ENCODE results near the gene PARG.
A peak's percentile ranks its signal among the peaks of the same experiment; 100 is the strongest.
"Not testable (repeated sequence)": the region's sequence is repeated elsewhere in the genome, so short reads cannot be mapped to it uniquely, and the experiment has no call there.

Gene PARG

GRCh38 chr10:49972094-49972493 is 30.3 kb upstream of the PARG start:
- H4K91ac ChIP-seq (ENCODE audit: low read length); H4K8ac ChIP-seq (ENCODE audit: low read length); H2BK5ac ChIP-seq (ENCODE audit: low read depth, low read length, poor library complexity, severe bottlenecking); H2AFZ ChIP-seq (ENCODE audit: low read depth, low read length); H3K14ac ChIP-seq (ENCODE audit: low read length in 2 of 2); H3K36me3 ChIP-seq (ENCODE audit: control insufficient read depth in 1 of 2, insufficient read depth in 2 of 2, low read depth in 1 of 2, low read length in 2 of 2); H3K79me1 ChIP-seq (replicated peaks; ENCODE audit: low read length, poor library complexity, severe bottlenecking); H3K4me3 ChIP-seq (ENCODE audit: insufficient read depth in 1 of 2, low read depth in 1 of 2, low read length in 2 of 2); H3K9me3 ChIP-seq (ENCODE audit: control insufficient read depth, low read length); H3K18ac ChIP-seq (ENCODE audit: low read depth in 1 of 2, low read length in 2 of 2); H3K4ac ChIP-seq (ENCODE audit: low read depth in 1 of 2, low read length in 2 of 2); H3K27me3 ChIP-seq (ENCODE audit: control insufficient read depth in 1 of 2, insufficient read depth in 1 of 2, low read length in 2 of 2); H3K23ac ChIP-seq (ENCODE audit: low read length in 2 of 2); H2BK12ac ChIP-seq (ENCODE audit: low read length in 2 of 2); DNase-seq; H3K27ac ChIP-seq (ENCODE audit: low read length, poor library complexity, severe bottlenecking); H2BK15ac ChIP-seq (ENCODE audit: low read depth, poor library complexity, severe bottlenecking); H3K4me1 ChIP-seq (ENCODE audit: control insufficient read depth, insufficient read depth, low read depth, low read length); H2BK120ac ChIP-seq (ENCODE audit: low read depth, low read length); H2AK5ac ChIP-seq (ENCODE audit: low read length, severe bottlenecking); H3K4me2 ChIP-seq (ENCODE audit: low read length, poor library complexity, severe bottlenecking); H3K9ac ChIP-seq (ENCODE audit: low read length): not testable (repeated sequence)
- no CpG with 5 or more reads among the region's 3 CpGs for WGBS

GRCh38 chr10:49971466-49971865 is 29.6 kb upstream of the PARG start:
- H3K9me3 ChIP-seq (ENCODE audit: control insufficient read depth, low read length); H4K8ac ChIP-seq (ENCODE audit: low read length); H2BK12ac ChIP-seq (ENCODE audit: low read length in 2 of 2); H2BK5ac ChIP-seq (ENCODE audit: low read depth, low read length, poor library complexity, severe bottlenecking); H3K14ac ChIP-seq (ENCODE audit: low read length in 2 of 2); H2AFZ ChIP-seq (ENCODE audit: low read depth, low read length); H4K91ac ChIP-seq (ENCODE audit: low read length); H3K79me1 ChIP-seq (replicated peaks; ENCODE audit: low read length, poor library complexity, severe bottlenecking); H2BK15ac ChIP-seq (ENCODE audit: low read depth, poor library complexity, severe bottlenecking); H3K4ac ChIP-seq (ENCODE audit: low read depth in 1 of 2, low read length in 2 of 2); H3K4me2 ChIP-seq (ENCODE audit: low read length, poor library complexity, severe bottlenecking); H3K27me3 ChIP-seq (ENCODE audit: control insufficient read depth in 1 of 2, insufficient read depth in 1 of 2, low read length in 2 of 2); DNase-seq; H3K27ac ChIP-seq (ENCODE audit: low read length, poor library complexity, severe bottlenecking); H2BK120ac ChIP-seq (ENCODE audit: low read depth, low read length); H3K9ac ChIP-seq (ENCODE audit: low read length); H3K23ac ChIP-seq (ENCODE audit: low read length in 2 of 2); H3K36me3 ChIP-seq (ENCODE audit: control insufficient read depth in 1 of 2, insufficient read depth in 2 of 2, low read depth in 1 of 2, low read length in 2 of 2); H3K18ac ChIP-seq (ENCODE audit: low read depth in 1 of 2, low read length in 2 of 2); H3K4me3 ChIP-seq (ENCODE audit: insufficient read depth in 1 of 2, low read depth in 1 of 2, low read length in 2 of 2); H2AK5ac ChIP-seq (ENCODE audit: low read length, severe bottlenecking); H3K4me1 ChIP-seq (ENCODE audit: control insufficient read depth, insufficient read depth, low read depth, low read length): not testable (repeated sequence)
- no CpG with 5 or more reads among the region's 2 CpGs for WGBS

GRCh38 chr10:49970331-49970857 is 28.6 kb upstream of the PARG start:
- H3K18ac ChIP-seq (ENCODE audit: low read depth in 1 of 2, low read length in 2 of 2); H3K9me3 ChIP-seq (ENCODE audit: control insufficient read depth, low read length); H2BK5ac ChIP-seq (ENCODE audit: low read depth, low read length, poor library complexity, severe bottlenecking); H3K14ac ChIP-seq (ENCODE audit: low read length in 2 of 2); H2BK15ac ChIP-seq (ENCODE audit: low read depth, poor library complexity, severe bottlenecking); H3K79me1 ChIP-seq (replicated peaks; ENCODE audit: low read length, poor library complexity, severe bottlenecking); H3K4me2 ChIP-seq (ENCODE audit: low read length, poor library complexity, severe bottlenecking); H2AFZ ChIP-seq (ENCODE audit: low read depth, low read length); H2BK120ac ChIP-seq (ENCODE audit: low read depth, low read length); H3K27ac ChIP-seq (ENCODE audit: low read length, poor library complexity, severe bottlenecking); H3K9ac ChIP-seq (ENCODE audit: low read length); H4K8ac ChIP-seq (ENCODE audit: low read length); H3K4me1 ChIP-seq (ENCODE audit: control insufficient read depth, insufficient read depth, low read depth, low read length); H4K91ac ChIP-seq (ENCODE audit: low read length); DNase-seq; H3K27me3 ChIP-seq (ENCODE audit: control insufficient read depth in 1 of 2, insufficient read depth in 1 of 2, low read length in 2 of 2); H2BK12ac ChIP-seq (ENCODE audit: low read length in 2 of 2); H2AK5ac ChIP-seq (ENCODE audit: low read length, severe bottlenecking); H3K23ac ChIP-seq (ENCODE audit: low read length in 2 of 2); H3K4me3 ChIP-seq (ENCODE audit: insufficient read depth in 1 of 2, low read depth in 1 of 2, low read length in 2 of 2); H3K36me3 ChIP-seq (ENCODE audit: control insufficient read depth in 1 of 2, insufficient read depth in 2 of 2, low read depth in 1 of 2, low read length in 2 of 2); H3K4ac ChIP-seq (ENCODE audit: low read depth in 1 of 2, low read length in 2 of 2): not testable (repeated sequence)
- 100% methylated on average over 13 of the region's 37 CpGs for WGBS

- WGBS = 92% methylated on average over 2 of the region's 3 CpGs
- not testable (repeated sequence) for H2BK120ac ChIP-seq (ENCODE audit: low read depth, low read length); H2AFZ ChIP-seq (ENCODE audit: low read depth, low read length); H3K4me2 ChIP-seq (ENCODE audit: low read length, poor library complexity, severe bottlenecking); H3K79me1 ChIP-seq (replicated peaks; ENCODE audit: low read length, poor library complexity, severe bottlenecking); H3K27me3 ChIP-seq (ENCODE audit: control insufficient read depth in 1 of 2, insufficient read depth in 1 of 2, low read length in 2 of 2); H3K14ac ChIP-seq (ENCODE audit: low read length in 2 of 2); H3K9me3 ChIP-seq (ENCODE audit: control insufficient read depth, low read length); H3K18ac ChIP-seq (ENCODE audit: low read depth in 1 of 2, low read length in 2 of 2); H2AK5ac ChIP-seq (ENCODE audit: low read length, severe bottlenecking); H3K4ac ChIP-seq (ENCODE audit: low read depth in 1 of 2, low read length in 2 of 2); H2BK5ac ChIP-seq (ENCODE audit: low read depth, low read length, poor library complexity, severe bottlenecking); H3K9ac ChIP-seq (ENCODE audit: low read length); H2BK12ac ChIP-seq (ENCODE audit: low read length in 2 of 2); H3K23ac ChIP-seq (ENCODE audit: low read length in 2 of 2); H4K8ac ChIP-seq (ENCODE audit: low read length); H4K91ac ChIP-seq (ENCODE audit: low read length); H3K4me1 ChIP-seq (ENCODE audit: control insufficient read depth, insufficient read depth, low read depth, low read length); H3K4me3 ChIP-seq (ENCODE audit: insufficient read depth in 1 of 2, low read depth in 1 of 2, low read length in 2 of 2); H3K27ac ChIP-seq (ENCODE audit: low read length, poor library complexity, severe bottlenecking); H2BK15ac ChIP-seq (ENCODE audit: low read depth, poor library complexity, severe bottlenecking)
- peak; percentile 6 for DNase-seq
- H3K36me3 ChIP-seq (ENCODE audit: control insufficient read depth in 1 of 2, insufficient read depth in 2 of 2, low read depth in 1 of 2, low read length in 2 of 2) = peaks cover 3 to 21% of the 10 kb centered on the region in 2 experiments
Observed at GRCh38 chr10:49953122-49953521, 11.3 kb upstream of the PARG start.

Measured in mesenchymal stem cell (in vitro differentiated cells and primary cell).